Astrocyte (in vitro differentiated cells and primary cell): Measurements from ENCODE around the gene CFAP74.

ENCODE experiments used
- EZH2 ChIP-seq: IDR thresholded peaks from 2 replicates; pipeline ENCODE4 v1.6.1; 2012; ENCODE audit warnings: mild to moderate bottlenecking, low read length, inconsistent platforms; ENCODE audit not compliant: insufficient read depth
- TF ChIP-seq, protein P1 (sequence below): IDR thresholded peaks from 2 replicates; pipeline ENCODE4 v1.5.1; 2011; ENCODE audit warnings: low read depth, mild to moderate bottlenecking, inconsistent platforms, low read length, moderate library complexity; ENCODE audit not compliant: insufficient read depth

DNA sequence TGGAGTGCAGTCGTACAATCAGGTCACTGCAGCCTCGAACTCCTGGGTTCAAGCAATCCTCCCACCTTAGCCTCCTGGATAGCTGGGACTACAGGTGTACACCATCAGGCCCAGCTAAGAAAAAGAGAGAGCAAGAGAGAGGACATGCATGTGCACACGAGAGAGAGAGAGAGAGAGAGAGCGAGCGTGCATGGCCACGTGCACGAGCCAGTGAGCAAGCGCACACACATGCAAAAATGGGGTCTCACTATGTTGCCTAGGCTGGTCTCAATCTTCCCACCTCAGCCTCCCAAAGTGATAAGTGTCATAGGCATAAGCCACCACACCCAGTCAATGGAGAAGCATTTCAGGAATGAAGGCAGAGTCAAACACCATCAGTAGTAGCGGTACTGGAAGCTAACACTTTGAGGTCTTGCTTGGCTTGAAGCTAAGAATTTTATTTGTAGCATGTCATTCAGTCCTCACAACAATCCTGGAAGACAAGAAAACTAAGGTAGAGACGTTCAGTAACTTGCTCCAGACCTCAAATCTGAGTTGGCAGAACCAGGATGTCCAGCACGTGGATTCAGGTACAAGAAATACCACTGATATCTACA, 127.2 kb downstream of the CFAP74 start:
- TF ChIP-seq, protein P1, sequence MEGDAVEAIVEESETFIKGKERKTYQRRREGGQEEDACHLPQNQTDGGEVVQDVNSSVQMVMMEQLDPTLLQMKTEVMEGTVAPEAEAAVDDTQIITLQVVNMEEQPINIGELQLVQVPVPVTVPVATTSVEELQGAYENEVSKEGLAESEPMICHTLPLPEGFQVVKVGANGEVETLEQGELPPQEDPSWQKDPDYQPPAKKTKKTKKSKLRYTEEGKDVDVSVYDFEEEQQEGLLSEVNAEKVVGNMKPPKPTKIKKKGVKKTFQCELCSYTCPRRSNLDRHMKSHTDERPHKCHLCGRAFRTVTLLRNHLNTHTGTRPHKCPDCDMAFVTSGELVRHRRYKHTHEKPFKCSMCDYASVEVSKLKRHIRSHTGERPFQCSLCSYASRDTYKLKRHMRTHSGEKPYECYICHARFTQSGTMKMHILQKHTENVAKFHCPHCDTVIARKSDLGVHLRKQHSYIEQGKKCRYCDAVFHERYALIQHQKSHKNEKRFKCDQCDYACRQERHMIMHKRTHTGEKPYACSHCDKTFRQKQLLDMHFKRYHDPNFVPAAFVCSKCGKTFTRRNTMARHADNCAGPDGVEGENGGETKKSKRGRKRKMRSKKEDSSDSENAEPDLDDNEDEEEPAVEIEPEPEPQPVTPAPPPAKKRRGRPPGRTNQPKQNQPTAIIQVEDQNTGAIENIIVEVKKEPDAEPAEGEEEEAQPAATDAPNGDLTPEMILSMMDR = no peak
- no peak for TF ChIP-seq EZH2
